Stomach (tissue), 4 donors: Measurements from ENCODE around the gene NDUFS1.

ENCODE experiments used
- POLR2A ChIP-seq, 4 donors: fragments of 450-650 bp; IDR thresholded peaks; one replicate each; pipeline ENCODE4 v1.6.1; 2016; ENCODE audit warnings: antibody characterized with exemption in 4 of 4, control low read depth in 2 of 4, mild to moderate bottlenecking in 1 of 4, moderate library complexity in 1 of 4
- TF ChIP-seq, protein P1 (sequence below), 7 experiments: fragments of 450-650 bp in 4 of 7; fragments of 200-600 bp in 3 of 7; sonication (generic) in 3 of 7; IDR thresholded peaks; one replicate each; pipeline ENCODE4 v1.5.1; 2016 to 2019; ENCODE audit warnings: antibody characterized with exemption in 7 of 7, control low read depth in 2 of 7, mild to moderate bottlenecking in 1 of 7

DNA sequence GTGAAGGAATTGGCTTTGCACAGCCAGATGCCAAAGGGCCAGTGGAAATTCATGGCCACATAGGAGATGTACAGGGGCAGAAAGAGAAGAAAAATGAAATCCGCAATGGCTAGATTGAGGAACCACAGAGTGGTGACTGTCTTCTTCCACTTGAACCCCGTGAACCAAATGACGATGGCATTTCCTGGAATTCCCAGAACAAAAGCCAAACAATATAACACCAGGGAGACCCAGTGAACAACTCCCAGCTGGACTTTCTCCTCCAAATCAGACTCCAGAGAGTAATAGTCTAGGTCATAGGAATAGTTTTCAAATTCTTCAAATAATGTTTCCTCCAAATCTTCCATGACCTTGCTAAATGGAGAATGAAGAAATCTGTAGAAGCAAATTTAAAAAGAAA is 17.7 kb upstream of the NDUFS1 start:
- no peak for TF ChIP-seq POLR2A (IDR thresholded peaks at IDR 0.05)
- TF ChIP-seq, protein P1, sequence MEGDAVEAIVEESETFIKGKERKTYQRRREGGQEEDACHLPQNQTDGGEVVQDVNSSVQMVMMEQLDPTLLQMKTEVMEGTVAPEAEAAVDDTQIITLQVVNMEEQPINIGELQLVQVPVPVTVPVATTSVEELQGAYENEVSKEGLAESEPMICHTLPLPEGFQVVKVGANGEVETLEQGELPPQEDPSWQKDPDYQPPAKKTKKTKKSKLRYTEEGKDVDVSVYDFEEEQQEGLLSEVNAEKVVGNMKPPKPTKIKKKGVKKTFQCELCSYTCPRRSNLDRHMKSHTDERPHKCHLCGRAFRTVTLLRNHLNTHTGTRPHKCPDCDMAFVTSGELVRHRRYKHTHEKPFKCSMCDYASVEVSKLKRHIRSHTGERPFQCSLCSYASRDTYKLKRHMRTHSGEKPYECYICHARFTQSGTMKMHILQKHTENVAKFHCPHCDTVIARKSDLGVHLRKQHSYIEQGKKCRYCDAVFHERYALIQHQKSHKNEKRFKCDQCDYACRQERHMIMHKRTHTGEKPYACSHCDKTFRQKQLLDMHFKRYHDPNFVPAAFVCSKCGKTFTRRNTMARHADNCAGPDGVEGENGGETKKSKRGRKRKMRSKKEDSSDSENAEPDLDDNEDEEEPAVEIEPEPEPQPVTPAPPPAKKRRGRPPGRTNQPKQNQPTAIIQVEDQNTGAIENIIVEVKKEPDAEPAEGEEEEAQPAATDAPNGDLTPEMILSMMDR (IDR thresholded peaks at IDR 0.05) = no peak
